Ovary (tissue), 9 donors: ENCODE data around the gene BTNL9. TPM values are rescaled to one million over a fixed set of nuclear protein-coding genes. Genes with fewer than 3 reads are reported as not detected.

Experiments used
- DNase-seq, 5 donors: peaks; one replicate each; pipeline ENCODE4 v3.0.0-alpha.2; 2019 to 2020
- H3K27ac ChIP-seq, 2 donors: fragments of 200-600 bp; one replicate each; pipeline versions ENCODE4 v1.5.1 to v1.8.0; 2019 to 2022
- H3K27me3 ChIP-seq: fragments of 200-600 bp; one replicate; pipeline ENCODE4 v1.8.0; 2022
- H3K36me3 ChIP-seq: fragments of 200-600 bp; sonication (generic); one replicate; pipeline ENCODE4 v1.5.1; 2019
- H3K4me1 ChIP-seq: one replicate; pipeline ENCODE4 v1.8.1; 2013; ENCODE audit warnings: mild to moderate bottlenecking, moderate library complexity; ENCODE audit not compliant: insufficient read depth
- H3K4me3 ChIP-seq: fragments of 200-600 bp; sonication (generic); one replicate; pipeline ENCODE4 v1.5.1; 2017
- H3K9me3 ChIP-seq, 2 donors: fragments of 200-600 bp in 1 of 2; sonication (generic) in 1 of 2; one replicate each; pipeline versions ENCODE4 v1.5.1 to v1.8.1; 2013 to 2019; ENCODE audit warnings: mild to moderate bottlenecking in 1 of 2, moderate library complexity in 1 of 2
- CTCF ChIP-seq, 3 donors: fragments of 450-650 bp in 2 of 3; fragments of 200-600 bp in 1 of 3; IDR thresholded peaks; one replicate each; pipeline versions ENCODE4 v1.5.1 to v1.8.0; 2016 to 2022; ENCODE audit warnings: antibody characterized with exemption in 3 of 3, mild to moderate bottlenecking in 1 of 3
- EP300 ChIP-seq: sonication (generic); formaldehyde crosslinking; IDR thresholded peaks from one replicate; pipeline ENCODE4 v1.6.1; 2017; ENCODE audit warnings: antibody characterized with exemption
- POLR2A ChIP-seq: fragments of 450-650 bp; IDR thresholded peaks from one replicate; pipeline ENCODE4 v1.6.1; 2017; ENCODE audit warnings: antibody characterized with exemption, mild to moderate bottlenecking, moderate library complexity
- WGBS, 3 donors: extraction: QIAGEN DNeasy Blood & Tissue Kit in 1 of 3; methylation state at CpG; one replicate each; pipeline versions ENCODE4 v1.1.5 to v1.1.7; 2013 to 2017; 5-methylcytosine and 5-hydroxymethylcytosine counted together
- intact Hi-C, 4 donors: fragments of 100-400 bp; cut with DNase I; formaldehyde crosslinking; loops; one replicate each; pipeline versions ENCODE4 v1.11.0 to v1.15.1; 2022 to 2023
- polyA plus RNA-seq, 2 donors: library from polyadenylated mRNA; stranded (reverse); fragments of 200-250 nt in 1 of 2; fragments of 350-450 nt in 1 of 2; fragmentation: Illumina TruSeq in 1 of 2; extraction: RNeasy Lipid Tissue Mini Kit (QIAGEN cat#74804) in 1 of 2; gene quantifications; one replicate each; pipeline ENCODE4 v1.2.3, GENCODE V29; 2013 to 2014
- total RNA-seq, 7 donors: library from RNA; depleted of rRNA in 2 of 7; stranded (reverse); fragments of >200 nt in 2 of 7; fragmentation: NEBNext Ultra II Directional in 3 of 7; extraction: Animal tissue kit (Norgen Biotek cat#: 25700) in 3 of 7; gene quantifications; one replicate each; pipeline versions ENCODE4 v1.1.0 to v1.2.4, GENCODE V29; 2016 to 2023
- donor health status: DM: no; HTN: no; CAD: no; lungs with moderate emphysema.
- donor health status: DM: no; HTN: no; CAD: no.
- donor health status: Bipolar disorder and iron deficiency.
- donor health status: DM: yes; HTN: yes; CAD: no.
- donor health status: DM: no; HTN: no; CAD: no.
- donor health status: DM: yes; HTN: yes; CAD: no.

Gene BTNL9
- total and polyA plus RNA-seq, 9 donors, result 0.76 to 46.4 (median 9.6) TPM

- WGBS, 3 donors, result 64 to 75% (median 70%) methylated on average over 13 of the region's 13 CpGs
- no peak overlapping the region for H3K27ac ChIP-seq
- H3K27me3 ChIP-seq, result no peaks in the 10 kb centered on the region
- H3K36me3 ChIP-seq, result no peaks in the 10 kb centered on the region
- H3K4me3 ChIP-seq, result no peak overlapping the region
- DNase-seq, result no peak
- intact Hi-C loops, result no loop called here
- H3K9me3 ChIP-seq, result no peaks in the 10 kb centered on the region
- TF ChIP-seq POLR2A (no peak), EP300 (no peak), CTCF (IDR thresholded peaks at IDR 0.05) (no peak)
- H3K4me1 ChIP-seq, result no peaks in the 10 kb centered on the region
Measured at GRCh38 chr5:181036816-181037364, 3.2 kb upstream of the BTNL9 start.

- Histone ChIP-seq H3K4me1 (no peaks in the 10 kb centered on the region), H3K27me3 (no peaks in the 10 kb centered on the region), H3K9me3 (no peaks in the 10 kb centered on the region), H3K36me3 (no peaks in the 10 kb centered on the region), H3K27ac (no peak overlapping the region), H3K4me3 (no peak overlapping the region)
- intact Hi-C loops, result no loop called here
- 78 to 88% (median 80%) methylated on average over 4 of the region's 4 CpGs for WGBS, 3 donors
- no peak for TF ChIP-seq POLR2A
- TF ChIP-seq EP300, result no peak
- TF ChIP-seq CTCF (IDR thresholded peaks at IDR 0.05), result no peak
- no peak for DNase-seq
Measured at GRCh38 chr5:181037365-181037861, 2.7 kb upstream of the BTNL9 start.

- no peak overlapping the region for H3K27ac ChIP-seq
- intact Hi-C loops, result no loop called here
- H3K9me3 ChIP-seq, result no peaks in the 10 kb centered on the region
- WGBS, 3 donors, result 25 to 48% (median 32%) methylated on average over 8 of the region's 8 CpGs
- H3K27me3 ChIP-seq, result no peaks in the 10 kb centered on the region
- H3K4me1 ChIP-seq, result no peaks in the 10 kb centered on the region
- TF ChIP-seq CTCF (IDR thresholded peaks at IDR 0.05) (no peak), EP300 (no peak), POLR2A (no peak)
- no peak for DNase-seq
- no peak overlapping the region for H3K4me3 ChIP-seq
- H3K36me3 ChIP-seq, result no peaks in the 10 kb centered on the region
Measured at GRCh38 chr5:181039471-181039870, 595 bp upstream of the BTNL9 start.

- H3K27me3 ChIP-seq, result no peaks in the 10 kb centered on the region
- no peak overlapping the region for H3K4me3 ChIP-seq
- H3K4me1 ChIP-seq, result no peaks in the 10 kb centered on the region
- H3K9me3 ChIP-seq, result no peaks in the 10 kb centered on the region
- no peaks in the 10 kb centered on the region for H3K36me3 ChIP-seq
- no peak for DNase-seq
- no peak for TF ChIP-seq CTCF (IDR thresholded peaks at IDR 0.05)
- no peak for TF ChIP-seq EP300
- TF ChIP-seq POLR2A, result no peak
- WGBS, 3 donors, result 63 to 80% (median 63%) methylated on average over 8 of the region's 8 CpGs
- intact Hi-C loops, result loop anchor here in 1 of 4 donors (10.0 kb wide), 1 partner anchor 266 kb away; no protein-coding TSS in a partner anchor
- no peak overlapping the region for H3K27ac ChIP-seq
Measured at GRCh38 chr5:181040631-181040945, 522 bp downstream of the BTNL9 start.
